ENCODE data around the gene HGFAC.

Gene HGFAC

DNA sequence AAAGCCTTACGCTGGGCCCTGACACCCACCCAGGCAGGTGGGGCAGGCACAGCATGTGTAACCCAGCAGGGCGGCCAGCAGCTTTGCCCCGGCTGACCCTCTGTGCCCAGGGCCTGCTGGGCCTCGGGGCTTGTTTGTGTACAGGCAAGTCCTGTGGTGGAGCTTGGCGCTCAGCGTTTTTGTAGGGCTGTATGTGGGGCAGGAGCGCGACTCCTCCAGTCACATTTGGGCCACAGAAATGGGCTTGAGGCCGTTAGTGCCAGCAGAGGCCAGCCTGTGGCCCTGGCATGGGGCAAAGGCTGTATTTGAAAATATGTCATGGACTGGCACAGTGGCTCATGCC is 14.7 kb upstream of the HGFAC start:
- no peak for DNase-seq

DNA sequence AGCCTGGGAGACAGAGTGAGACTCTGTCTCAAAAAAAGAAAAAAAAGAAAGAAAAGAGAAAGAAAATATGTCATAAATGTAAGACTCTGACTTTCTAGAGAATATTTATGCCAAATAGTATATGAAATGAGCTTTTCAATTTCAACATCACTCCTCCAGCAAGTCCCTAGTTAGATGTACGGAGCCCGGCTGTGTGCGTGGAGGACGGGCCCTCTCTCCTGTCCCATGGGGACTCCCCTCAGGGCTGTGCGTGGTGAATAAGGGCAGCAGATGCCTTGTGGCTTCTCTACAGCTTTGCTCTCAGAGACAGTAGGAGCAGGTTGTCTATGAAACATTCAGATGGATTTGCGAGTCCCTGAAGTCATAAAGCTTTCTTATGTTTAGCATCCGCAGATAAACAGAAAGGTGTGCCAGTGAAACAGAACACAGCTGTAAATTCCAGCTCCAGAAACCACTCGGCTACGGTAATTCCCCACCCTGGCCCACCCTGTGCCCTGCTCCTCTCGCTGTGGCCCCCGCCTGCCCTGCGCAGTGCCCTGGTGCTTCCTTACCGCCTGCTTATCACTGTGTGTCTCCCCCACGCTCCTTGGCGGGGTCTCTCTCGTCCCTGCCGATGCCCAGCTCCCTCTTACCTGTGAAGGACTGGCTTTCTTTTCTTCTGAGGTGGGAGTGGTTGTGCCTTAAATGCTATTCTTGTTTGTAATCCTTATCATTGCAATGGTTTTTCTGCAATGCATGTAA is 13.9 kb upstream of the HGFAC start:
- DNase-seq: no peak

DNA sequence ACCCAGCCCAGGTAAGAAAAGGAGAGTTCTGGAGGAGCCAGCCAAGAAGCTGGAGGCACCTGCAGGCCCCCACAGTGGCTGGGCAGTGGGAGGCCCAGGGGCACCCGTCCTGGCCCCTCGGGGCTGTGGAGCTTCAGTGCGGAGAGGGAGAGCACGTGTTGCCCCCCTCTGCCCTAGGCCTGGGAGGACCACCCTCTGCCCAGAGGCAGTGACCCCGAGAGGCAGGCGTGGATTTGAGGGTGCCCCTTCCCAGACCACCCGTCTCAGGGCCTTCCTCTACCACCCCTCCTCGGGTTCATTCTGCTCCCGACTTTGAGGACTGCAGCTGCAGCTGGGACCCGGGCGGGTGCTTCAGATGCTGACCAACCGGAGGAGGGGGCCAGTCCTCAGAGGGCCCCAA is 12.1 kb upstream of the HGFAC start:
- DNase-seq: no peak

- DNase-seq: no peak
These were observed 11.2 kb upstream of the HGFAC start for GRCh38 chr4:3430524-3430923.

DNA sequence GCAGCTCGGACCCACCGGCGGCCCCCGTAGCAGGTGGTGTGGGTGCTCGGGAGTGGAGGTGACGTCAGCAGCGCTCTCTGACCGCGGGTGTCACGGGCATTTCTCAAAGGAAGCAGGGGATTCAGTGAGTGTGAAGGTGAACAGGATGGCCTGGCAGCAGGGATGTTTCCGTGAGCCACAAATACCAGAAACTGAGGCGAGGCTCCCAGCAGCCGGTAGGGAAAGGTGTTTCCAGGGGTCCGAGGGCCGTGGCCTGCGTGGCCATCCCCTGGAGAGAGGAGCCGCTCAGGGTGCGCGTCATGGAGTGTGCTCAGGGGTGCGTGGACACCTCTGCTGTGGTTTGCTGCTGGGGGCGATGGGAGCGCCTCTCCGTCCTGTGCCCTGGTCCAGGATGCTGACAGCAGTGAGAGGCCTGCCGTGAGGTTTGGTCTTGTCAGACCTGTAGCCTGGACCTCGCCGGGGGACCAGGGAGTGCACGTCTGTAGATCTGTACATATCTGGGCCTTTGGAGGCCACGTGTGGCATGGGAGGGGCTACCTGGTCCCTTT is 10.2 kb upstream of the HGFAC start:
- DNase-seq: no peak

DNA sequence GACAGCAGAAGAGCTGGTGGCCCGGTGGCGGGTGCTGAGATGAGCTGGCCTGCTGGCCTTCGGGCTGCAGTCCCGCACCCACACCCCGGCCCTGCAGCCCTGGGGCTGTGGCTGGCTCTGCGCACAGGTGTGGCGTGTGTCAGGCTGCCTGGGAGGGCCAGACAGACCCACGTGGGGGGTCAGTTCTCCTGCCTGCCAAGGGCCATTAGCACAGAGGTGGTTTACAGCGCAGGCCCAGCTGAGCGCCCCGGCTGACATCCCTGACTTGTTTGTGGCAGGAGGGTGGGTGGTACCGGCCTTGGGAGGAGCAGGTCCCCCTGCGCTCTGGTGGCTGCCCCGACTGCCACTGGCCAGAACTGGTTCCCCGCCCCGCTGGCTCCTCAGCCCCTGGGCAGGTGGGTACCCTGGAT is 9.4 kb upstream of the HGFAC start:
- no peak for DNase-seq

DNA sequence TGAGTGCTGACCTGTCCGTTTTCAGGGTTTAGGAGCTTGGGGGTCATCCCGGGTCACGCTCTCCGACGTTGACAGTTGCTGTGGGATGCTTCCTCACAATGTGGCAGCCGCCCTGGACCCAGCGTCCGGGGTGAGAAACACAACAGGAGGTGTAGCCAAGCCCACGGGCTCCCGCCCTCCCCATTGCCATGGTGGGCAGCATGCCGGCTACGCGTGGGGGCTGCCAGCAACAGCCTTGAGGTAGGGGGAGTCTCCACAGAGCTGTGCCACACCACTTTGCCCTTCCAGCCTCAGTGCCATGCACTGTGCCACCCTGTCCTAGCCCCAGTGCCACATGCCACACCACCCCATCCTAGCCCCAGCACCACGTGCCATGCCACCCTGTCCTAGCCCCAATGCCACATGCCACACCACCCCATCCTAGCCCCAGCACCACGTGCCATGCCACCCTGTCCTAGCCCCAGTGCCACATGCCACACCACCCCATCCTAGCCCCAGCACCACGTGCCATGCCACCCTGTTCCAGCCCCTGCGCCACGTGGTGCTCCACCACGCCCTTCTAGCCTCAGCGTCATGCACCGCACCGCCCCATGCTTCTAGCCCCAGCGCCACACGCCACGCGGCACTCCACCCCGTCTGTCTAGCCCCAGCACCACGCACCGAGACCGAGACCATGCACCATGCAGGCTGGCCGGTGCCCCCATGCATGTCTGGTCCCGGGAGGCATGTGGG is 8.5 kb upstream of the HGFAC start:
- DNase-seq: no peak

DNA sequence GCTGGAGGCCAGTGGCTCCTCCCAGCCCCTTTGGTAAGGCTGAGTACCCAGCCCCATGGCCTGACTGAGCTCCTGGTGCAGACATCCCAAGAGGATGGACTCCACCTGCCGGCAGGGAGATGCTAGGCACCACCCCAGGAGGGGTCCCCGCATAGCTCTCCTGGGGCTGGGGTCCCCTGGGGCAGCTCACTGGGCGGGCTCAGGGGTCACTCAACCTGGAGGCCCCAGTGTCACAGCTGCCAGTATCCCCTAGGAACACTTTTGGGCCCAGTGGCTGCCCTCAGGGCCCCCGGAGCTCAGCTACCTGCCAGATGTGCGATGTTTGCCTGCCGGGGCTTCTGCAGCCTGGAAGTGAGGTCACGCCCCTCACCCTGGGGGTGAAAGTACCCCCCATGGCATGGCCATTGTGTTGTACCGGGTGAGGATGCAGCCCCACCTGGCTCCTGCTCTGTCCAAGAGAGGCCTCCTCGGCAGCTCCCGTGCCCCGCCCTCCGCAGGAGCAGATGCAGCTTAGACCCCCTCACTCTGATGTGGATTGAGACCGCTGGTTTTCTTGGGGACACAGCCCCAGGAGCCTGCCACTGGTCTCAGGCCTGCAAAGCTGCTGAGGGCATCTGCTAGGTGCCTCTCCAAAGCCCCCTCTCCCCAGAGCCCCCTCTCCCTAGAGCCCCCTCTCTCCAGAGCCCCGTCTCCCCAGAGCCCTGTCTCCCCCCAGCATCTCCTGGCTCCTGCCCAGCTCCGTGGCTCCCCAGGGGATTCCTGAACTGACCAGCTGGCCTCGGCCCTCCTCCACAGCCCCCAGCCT is 6.7 kb upstream of the HGFAC start:
- no peak for DNase-seq

GRCh38 chr4:3435686-3435956 is 6.1 kb upstream of the HGFAC start:
- DNase-seq: no peak

- no peak for DNase-seq
These were observed 5.5 kb upstream of the HGFAC start for GRCh38 chr4:3436048-3436797.

GRCh38 chr4:3436798-3437581 is 4.8 kb upstream of the HGFAC start:
- no peak for DNase-seq

GRCh38 chr4:3437582-3437936 is 4.2 kb upstream of the HGFAC start:
- no peak for DNase-seq

- no peak for DNase-seq
These were observed 3.5 kb upstream of the HGFAC start for GRCh38 chr4:3437998-3438846.

GRCh38 chr4:3438847-3439180 is 3.0 kb upstream of the HGFAC start:
- no peak for DNase-seq

DNA sequence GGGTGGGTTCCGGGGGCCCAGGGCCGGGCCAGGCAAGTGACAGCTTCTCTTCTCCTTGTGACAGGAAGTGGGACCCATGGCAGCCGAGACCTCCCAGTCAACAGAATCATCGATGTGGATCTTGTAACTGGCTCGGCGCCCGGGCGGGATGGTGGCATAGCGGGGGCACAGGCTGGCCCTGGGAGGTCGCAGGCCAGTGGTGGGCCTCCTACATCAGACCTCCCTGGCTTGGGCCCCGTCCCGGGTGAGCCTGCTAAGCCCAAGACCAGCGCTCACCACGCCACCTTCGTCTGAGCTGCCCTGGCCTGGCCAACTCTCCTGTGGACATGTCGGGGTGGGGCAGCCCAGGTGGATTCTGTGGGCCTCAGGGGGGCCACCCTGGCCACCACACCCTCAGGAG is 2.4 kb upstream of the HGFAC start:
- no peak for DNase-seq

- DNase-seq: no peak
These were observed 1.8 kb upstream of the HGFAC start for GRCh38 chr4:3440011-3440410.

DNA sequence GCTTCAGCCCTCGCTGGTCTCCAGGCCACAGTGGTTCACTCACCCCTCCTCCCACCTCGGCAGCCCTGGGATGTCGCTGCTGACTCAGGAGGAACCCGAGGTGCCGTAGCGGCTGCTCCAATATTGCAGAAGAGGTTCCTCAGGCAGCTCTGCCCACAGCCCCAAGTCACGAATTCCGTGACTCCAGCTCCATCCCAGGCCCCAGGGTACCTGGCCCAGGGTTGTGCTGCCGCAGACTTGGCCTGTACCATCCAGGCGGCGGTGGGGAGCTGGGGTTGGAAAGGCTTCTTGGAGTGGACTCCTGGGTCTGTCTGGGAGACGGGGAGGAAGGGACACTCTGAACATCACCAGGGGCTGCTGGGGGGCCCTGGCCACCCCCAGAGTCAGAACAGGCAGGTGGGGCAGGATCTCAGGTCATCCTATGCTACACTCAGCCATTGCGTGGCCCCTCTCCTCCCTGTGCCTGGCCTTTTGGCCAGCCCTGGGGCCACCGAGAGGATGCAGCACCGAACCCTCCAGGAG is 728 bp upstream of the HGFAC start:
- no peak for DNase-seq

- DNase-seq: no peak
These were observed 741 bp downstream of the HGFAC start for GRCh38 chr4:3442460-3442958.

DNA sequence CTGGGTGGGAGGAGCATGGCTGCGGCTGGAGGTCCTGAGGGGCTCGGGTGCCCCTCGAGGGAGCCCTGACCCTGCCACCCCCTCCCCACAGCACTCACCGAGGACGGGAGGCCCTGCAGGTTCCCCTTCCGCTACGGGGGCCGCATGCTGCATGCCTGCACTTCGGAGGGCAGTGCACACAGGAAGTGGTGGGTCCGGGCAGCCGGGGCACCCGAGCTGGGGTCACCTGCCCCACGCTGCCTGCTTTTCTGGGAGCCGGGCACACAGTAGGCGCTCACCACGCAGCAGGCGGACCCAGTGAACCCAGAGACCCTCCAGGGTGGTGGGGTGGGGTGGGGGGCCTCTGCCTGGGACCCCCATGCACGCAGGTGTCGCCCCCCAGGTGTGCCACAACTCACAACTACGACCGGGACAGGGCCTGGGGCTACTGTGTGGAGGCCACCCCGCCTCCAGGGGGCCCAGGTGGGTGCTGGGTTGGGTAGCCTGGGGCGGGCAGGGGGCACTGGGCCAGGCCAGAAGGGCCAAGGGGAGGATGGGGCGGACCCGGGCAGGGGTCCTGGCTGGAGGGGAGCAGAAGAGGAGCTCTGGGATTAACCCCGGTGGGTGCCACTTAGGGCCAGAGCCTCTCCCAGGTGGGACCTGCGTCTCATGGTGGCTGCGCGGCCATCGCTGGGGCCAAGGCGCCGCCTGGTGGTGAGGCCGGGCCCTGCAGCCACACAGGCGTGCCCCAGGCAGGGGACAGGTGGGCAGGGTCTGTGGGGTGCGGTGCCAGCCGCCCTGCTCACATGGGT is 1.4 kb downstream of the HGFAC start:
- DNase-seq: peak; percentile 62

GRCh38 chr4:3443750-3444309 is 2.1 kb downstream of the HGFAC start:
- no peak for DNase-seq

Measured in CD4-positive, alpha-beta T cell treated with Interleukin-17A for 1 hour (primary cell).